GM19193 (cell line): ENCODE results near the gene BICDL1.

ENCODE experiments used
- POLR2A ChIP-seq: IDR thresholded peaks from 4 replicates; pipeline ENCODE4 v1.6.1; 2011; ENCODE audit not compliant: insufficient read depth, insufficient read length; ENCODE audit errors: extremely low read depth

BICDL1 gene

DNA sequence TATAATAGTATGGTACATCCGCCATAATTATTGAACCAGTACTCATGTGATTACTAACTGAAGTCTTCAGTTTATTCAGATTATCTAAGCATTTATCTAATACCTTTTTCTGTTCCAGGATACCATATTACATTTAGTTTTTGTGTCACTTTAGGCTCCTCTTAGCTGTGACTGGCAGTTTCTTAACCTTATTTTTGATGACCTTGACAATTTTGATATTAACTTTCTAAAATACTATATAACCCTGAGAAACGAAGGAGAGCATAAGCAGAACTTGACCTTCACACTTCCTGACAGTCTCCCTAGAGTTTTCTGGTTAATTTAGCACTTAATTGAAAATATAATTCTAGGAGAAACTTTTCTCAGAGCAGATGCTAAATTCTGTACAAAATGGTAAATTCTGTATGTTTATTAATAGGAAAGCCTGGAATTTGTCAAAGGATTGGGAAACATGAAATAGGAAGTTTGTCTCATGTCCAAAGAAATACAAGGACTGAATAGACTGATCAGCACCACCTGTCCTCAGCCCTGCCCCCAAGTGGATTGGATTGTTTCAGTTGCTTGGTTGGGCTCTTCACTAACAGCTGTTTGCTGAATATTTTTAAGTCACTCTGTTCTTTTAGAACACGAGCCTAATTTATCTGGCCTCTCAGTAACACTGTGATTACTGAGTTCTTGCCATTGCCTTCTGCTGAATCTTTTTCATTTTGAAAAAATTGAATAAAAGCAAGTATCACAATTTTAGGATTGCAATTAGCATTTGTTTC, 6.0 kb downstream of the BICDL1 start:
- no peak for TF ChIP-seq POLR2A

GRCh38 chr12:119996417-119996816, 7.4 kb downstream of the BICDL1 start:
- no peak for TF ChIP-seq POLR2A

DNA sequence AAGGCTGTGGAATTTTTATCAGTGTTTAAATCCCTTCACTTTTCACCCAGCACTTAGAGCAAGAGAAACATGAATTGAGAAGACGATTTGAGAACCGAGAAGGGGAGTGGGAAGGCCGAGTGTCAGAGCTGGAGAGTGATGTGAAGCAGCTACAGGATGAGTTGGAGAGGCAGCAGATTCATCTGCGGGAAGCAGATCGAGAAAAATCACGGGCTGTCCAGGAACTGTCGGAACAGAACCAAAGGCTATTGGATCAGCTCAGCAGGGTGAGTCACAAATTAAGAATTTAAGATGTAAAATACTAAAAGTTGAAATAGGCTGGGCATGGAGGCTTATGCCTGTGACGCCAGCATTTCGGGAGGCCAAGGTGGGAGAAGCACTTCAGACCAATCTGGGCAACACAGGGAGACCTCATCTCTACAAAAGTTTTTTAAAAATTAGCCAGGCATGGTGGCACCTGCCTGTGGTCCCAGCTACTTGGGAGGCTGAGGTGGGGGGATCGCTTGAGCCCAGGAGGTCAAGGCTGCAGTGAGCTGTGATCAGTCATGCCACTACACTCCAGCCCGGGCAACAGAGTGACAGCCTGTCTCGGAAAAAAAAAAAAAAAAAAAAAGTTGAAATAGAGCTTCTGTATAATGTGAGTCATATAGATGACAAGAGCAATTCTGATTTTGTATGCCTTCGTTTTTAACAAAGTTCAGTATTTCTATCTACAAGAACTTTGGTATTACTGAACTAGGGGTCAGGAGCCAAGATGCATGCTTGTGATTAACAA, 9.6 kb downstream of the BICDL1 start:
- TF ChIP-seq POLR2A = no peak

DNA sequence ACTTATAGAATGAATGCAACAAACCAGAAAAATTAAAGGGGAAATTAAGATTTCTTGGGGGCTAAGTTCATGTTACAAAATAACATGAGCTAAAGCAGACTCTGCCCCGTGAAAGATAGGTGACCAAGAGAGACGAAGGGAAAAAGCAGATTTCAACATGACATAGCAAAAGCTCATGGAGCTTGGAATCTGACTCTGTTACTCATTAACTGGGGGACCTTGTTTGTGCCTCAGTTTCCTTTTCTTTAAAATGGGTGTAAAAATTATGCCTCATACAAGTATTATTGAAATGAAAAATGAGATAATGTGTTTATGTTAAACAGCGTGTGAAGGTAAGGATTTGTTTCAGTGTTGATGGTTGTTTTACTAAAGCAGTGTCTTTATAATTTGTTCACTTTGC, 11.5 kb downstream of the BICDL1 start:
- TF ChIP-seq POLR2A = no peak

DNA sequence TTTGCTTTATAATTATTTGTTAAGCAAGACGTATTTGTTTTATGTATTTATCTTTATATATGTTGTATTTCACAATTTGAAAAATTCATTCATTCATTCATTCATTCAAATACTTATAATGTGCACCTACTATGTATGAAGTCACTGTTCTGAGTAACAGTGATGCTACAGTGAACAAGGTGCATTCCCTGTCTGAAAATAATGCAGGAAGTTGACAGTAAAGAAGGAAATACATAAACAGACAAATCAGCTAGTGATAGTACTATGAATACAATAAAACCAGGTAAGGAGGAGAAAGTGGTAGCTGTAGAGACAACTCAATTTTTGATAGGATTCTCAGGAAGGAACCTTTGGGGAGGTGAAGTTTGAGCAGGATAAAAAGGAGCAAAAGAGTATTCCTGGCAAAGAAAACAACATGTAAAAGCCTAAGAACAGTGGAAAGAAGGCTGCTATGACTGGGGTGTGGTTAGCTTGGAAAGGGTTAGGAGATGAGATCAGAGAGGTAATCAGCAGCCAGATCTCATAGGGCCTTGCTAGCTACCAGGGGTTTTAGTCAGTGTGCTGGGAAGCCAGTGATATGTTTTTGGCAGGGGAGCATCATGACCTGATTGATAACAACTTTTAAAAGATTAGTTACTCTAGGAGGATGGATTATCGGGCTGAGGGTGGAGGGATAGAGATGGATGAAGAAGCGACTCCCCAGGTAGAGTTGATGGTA, 17.4 kb downstream of the BICDL1 start:
- no peak for TF ChIP-seq POLR2A

- TF ChIP-seq POLR2A = no peak
Observed at GRCh38 chr12:120007272-120007671, 18.2 kb downstream of the BICDL1 start.

DNA sequence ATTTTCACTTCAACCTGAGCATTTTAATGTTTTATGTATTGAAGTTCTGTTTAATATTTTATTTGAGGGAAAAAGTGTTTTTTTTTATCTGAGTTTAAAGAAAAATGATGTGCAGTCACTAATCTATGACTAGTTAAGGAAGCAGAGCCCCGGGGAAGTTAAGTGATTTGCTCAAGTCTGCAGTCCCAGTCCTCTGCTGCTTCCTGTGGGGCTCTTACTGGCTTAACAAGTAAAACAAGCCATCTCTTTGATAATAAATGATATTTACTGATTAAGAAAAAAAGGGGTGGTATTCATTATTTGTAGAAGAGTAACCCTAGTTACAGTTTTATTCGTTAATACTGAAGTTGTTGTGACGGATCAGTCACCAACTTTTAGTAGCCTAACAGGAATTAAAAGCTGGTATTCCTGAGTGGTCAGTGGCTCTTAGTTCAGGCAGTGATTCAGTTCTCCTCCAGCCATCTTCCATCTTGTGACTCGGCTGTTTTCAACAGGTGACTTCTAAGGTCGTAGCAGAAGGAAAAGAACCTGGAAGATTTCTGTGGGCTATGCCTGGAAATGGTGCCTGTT, 21.7 kb downstream of the BICDL1 start:
- no peak for TF ChIP-seq POLR2A

GRCh38 chr12:120012067-120012621, 23.1 kb downstream of the BICDL1 start:
- no peak for TF ChIP-seq POLR2A

DNA sequence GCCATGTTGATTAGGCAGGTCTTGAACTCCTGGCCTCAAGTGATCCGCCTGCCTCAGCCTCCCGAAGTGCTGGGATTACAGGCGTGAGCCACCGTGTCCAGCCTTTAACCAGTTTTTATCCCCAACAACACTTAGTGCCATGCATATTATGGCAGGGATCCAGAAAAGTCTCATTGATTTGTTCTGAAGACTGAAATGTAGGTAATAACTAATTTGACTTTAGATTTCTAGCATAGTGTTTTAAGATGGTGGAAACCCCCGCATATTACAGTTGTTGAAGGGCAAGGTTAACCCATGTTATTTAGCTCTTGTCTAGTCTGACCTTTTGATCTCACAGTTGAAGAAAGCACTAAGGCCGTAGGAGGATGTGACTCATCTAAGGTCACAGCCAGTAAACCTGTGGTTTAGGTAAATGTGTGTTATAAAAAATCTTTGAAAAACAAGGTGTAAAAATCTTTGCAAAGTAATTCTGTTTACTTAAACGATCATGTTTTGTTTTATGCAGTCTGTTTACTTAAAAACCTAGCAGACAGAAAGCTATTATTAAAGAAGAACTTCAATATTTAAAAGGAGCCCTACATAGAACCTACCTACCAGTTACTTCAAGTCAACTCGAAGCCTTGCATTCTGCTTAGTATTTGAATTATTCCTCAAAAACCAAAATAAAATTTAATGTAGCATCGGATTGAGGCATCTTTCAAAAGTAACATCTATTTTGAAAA, 24.8 kb downstream of the BICDL1 start:
- no peak for TF ChIP-seq POLR2A

GRCh38 chr12:120015313-120015712, 26.3 kb downstream of the BICDL1 start:
- TF ChIP-seq POLR2A = no peak

- no peak for TF ChIP-seq POLR2A
Observed at GRCh38 chr12:120019197-120019596, 30.2 kb downstream of the BICDL1 start.

DNA sequence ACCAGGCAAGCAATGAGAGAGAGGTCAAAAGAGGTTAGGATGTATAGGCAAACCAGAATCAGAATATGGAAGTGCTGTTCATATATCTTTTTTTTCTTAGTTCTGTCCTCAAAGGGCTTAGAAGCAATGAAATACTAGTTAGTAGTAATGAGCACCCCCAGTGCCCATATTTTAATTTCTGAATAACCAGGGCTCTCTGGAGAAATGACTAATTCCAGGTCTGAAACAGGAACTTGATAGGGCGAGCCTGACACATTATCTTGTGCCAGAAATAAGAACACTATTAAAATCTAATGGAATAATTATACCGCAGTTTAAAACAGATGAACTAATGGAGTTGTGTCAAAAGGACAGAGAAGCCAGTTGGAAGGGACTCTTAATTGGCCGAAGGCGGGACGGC, 30.9 kb downstream of the BICDL1 start:
- no peak for TF ChIP-seq POLR2A

GRCh38 chr12:120024193-120024592, 35.2 kb downstream of the BICDL1 start:
- TF ChIP-seq POLR2A = no peak

DNA sequence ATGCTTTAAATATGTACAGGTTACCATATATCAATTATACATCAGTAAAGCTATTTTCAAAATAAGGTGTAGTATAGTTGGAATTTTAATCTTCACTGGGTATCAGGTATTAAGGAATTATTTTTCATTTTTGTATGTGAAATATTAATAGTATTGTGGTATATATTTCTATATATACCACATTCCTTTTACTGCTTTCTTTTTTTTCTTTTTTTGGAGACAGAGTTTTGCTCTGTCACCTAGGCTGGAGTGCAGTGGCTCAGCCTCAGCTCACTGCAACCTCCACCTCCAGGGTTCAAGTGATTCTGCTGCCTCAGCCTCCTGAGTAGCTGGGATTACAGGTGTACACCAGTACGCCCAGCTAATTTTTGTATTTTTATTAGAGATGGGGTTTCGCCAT, 36.6 kb downstream of the BICDL1 start:
- no peak for TF ChIP-seq POLR2A
